Subcutaneous adipose tissue (tissue), 4 donors: ENCODE data around the gene CEP170. TPM values are rescaled to one million over a fixed set of nuclear protein-coding genes. Genes with fewer than 3 reads are reported as not detected.

ENCODE experiments used
- total RNA-seq, 4 donors: library from RNA; depleted of rRNA; stranded (reverse); fragments of >200 nt; gene quantifications; one replicate each; pipeline ENCODE4 v1.1.0, GENCODE V29; 2016
- TF ChIP-seq, protein P1 (sequence below): fragments of 450-650 bp; IDR thresholded peaks from one replicate; pipeline ENCODE4 v1.5.1; 2016; ENCODE audit warnings: low read depth, mild to moderate bottlenecking, control low read depth, antibody characterized with exemption, moderate library complexity

Gene CEP170
- total RNA-seq, 4 donors from 2014 or later, result 49.7 to 136 (median 64.0) TPM

DNA sequence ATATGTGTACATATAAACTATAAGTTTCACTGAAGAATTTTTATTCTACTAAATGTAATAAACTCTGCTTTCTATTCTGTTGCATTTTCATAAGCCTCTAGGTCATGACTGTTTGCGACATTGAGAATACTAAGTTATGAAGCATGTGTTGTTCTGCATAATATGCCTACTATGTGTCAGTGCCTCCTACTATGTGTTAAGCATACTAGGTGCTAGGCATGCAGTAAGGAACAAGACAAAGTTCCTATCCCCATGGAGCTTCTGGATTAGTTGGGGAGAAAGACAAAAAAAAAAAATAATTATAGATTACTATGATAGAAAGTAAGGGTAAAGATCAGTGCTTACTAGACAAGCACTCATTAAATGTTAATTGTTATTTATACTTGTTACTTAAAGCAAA, 2.1 kb upstream of the CEP170 start:
- TF ChIP-seq, protein P1, sequence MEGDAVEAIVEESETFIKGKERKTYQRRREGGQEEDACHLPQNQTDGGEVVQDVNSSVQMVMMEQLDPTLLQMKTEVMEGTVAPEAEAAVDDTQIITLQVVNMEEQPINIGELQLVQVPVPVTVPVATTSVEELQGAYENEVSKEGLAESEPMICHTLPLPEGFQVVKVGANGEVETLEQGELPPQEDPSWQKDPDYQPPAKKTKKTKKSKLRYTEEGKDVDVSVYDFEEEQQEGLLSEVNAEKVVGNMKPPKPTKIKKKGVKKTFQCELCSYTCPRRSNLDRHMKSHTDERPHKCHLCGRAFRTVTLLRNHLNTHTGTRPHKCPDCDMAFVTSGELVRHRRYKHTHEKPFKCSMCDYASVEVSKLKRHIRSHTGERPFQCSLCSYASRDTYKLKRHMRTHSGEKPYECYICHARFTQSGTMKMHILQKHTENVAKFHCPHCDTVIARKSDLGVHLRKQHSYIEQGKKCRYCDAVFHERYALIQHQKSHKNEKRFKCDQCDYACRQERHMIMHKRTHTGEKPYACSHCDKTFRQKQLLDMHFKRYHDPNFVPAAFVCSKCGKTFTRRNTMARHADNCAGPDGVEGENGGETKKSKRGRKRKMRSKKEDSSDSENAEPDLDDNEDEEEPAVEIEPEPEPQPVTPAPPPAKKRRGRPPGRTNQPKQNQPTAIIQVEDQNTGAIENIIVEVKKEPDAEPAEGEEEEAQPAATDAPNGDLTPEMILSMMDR, result no peak

DNA sequence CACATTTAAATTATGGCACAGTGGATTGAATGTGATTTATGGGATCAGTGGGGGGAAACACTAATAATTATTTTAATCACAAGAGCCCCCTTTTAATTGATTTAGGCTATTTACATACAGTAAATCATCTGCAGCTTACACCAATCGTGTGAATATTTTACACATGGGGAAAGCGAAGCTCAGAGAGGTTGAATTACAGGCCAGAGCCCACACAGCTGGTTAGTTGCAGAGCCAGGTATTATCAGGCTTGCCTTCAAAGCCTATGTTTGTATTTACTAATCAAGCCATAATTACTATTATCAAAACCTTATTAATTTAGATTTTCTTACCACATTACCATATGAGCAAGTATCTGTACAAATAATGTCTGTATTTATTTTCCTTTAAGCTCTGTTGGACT, 1.5 kb upstream of the CEP170 start:
- TF ChIP-seq, protein P1, result no peak

DNA sequence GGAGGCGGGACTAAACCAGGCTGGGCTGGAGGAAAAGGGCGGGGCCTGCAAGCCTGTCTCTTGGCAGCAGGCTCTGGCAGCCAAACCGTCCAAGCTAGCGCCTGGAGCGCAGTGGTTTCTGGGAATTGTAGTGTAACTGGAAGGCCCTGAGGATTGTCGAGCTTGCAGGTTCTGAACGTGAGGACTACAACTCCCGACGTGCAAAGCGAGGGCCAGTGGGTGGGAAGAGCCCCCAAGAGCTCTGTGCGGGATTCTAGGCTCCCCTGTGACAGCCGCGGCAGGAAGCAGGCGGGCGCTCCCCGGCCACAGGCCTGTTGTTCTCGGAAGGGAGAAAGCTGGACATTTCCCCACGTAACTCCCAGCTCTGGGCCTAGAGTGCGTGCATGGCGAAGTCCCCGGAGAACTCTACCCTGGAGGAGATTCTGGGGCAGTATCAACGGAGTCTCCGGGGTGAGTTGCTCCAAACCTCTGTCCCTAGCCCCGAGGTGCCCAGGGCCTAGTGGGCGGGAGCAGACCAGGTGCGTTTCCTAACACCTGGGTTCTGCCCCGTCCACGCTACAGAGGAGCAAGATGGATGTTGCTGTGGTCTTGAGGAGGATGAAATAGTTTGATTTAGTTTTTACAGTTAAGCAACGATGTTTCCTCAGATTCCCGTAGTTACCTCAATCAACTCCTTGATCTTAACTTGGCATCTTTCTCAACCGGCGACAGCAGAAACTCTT, 871 bp upstream of the CEP170 start, which contains the start of gene SDCCAG8:
SDCCAG8 (plus strand) TSS at position 251 of the 722 bp plus-strand sequence; CDS start at position 384, 133 bp downstream.
- TF ChIP-seq, protein P1, result no peak

DNA sequence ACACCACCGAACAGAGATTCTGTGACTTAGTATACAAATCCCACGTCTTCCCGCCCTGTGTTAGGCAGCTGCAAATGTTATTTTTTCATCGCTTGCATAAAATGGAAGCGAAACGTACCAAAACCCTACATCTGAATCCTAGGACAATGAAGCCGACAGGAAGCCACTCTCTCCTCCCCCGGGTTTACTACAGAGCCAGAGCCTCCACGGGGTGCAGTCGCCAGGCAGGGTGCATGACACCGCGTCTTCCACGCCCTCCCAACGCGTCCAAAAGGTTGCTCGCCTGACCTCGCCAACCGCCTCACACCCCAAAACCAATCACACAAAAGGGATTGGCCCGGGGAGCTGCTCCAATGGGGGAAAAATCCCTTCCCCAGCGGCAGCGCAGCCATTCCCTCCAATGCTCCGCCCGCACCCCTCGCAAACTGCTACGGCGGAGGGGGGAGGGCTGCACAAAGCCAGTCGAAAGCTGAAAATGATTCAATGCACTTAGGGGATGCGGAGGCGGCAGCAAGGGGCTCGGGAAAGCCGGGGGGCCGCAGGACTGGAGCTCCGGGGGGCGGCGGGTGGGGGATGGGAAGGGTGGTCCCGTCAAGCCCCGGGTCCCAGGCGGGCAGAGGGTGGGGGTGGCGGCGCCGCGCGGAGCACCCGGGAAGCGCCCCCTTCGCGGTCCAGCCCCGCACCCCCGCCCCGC, 701 bp downstream of the CEP170 start:
- TF ChIP-seq, protein P1, result no peak

DNA sequence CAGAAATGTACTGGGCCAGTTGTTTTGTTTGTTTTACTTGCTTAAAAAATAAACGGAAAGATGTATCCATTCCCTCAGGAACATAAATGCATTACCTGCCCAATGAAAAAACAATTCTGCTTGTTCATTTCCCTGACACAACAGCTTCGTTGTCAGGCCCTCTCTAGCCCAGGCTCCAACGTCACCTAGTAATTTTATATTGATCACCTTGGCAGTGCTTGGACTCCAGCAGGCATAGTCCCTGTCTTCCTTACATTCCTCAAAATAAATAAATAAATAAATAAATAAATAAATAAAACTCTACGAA, 1.2 kb downstream of the CEP170 start:
- TF ChIP-seq, protein P1, result no peak

DNA sequence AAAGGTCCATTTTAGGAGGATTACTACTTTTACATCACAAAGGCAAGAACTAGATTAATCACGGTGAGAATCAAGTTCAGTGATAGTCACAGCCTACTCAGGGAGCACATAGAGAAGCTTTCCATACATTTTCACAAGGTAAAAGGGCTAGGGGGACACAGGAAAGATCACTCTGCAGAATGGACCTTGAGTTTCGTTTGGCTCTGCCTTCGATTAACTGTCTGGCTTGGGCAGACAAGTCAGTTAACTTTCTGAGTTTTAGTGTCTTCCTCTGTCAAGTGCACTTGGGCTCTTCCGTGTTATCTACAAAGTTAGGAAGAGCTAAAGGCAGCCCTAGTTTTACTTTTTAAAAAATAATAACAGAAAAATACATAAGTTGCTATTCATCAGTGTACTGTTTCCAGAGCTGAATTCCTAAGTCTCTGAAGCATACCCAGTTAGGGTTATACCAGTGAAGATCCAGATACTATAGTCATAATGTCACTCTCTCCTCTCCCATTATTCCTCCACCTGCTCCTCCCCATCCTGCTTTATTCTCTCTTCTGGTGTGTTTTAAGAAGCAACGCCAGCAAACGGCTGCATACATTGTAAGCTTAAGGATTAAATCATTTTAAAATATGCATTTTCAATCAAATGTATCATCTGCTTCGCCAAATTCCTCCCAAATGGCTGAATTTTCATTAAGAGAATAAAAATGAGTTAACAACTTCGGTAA, 1.7 kb downstream of the CEP170 start:
- TF ChIP-seq, protein P1, result no peak

DNA sequence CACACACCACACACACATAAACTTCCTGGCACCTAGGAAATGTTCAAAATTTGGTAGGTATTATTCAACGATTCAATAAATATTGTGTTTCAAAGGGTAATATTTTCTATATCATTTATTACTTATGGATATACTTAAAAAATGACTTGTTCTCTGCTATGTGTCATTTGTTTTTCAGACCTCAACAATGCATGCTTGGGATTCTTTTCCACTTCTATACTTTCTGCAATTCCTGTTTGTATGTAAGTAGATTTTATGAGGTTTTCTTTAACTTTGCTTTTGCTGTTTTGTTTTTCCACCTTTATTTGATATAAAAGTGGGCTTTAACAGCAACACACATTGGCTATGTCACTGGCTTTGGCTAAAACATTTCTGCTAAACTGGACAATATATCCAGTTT, 3.5 kb downstream of the CEP170 start:
- TF ChIP-seq, protein P1, result no peak
